Hypothalamus (tissue), 51 donors: Measurements from ENCODE around the gene TBC1D10A.

Source experiments
- DNase-seq, 51 donors: peaks; one replicate each; lab custom pipeline; 2025; lab: John Stamatoyannopoulos, UW

The TBC1D10A gene

DNA sequence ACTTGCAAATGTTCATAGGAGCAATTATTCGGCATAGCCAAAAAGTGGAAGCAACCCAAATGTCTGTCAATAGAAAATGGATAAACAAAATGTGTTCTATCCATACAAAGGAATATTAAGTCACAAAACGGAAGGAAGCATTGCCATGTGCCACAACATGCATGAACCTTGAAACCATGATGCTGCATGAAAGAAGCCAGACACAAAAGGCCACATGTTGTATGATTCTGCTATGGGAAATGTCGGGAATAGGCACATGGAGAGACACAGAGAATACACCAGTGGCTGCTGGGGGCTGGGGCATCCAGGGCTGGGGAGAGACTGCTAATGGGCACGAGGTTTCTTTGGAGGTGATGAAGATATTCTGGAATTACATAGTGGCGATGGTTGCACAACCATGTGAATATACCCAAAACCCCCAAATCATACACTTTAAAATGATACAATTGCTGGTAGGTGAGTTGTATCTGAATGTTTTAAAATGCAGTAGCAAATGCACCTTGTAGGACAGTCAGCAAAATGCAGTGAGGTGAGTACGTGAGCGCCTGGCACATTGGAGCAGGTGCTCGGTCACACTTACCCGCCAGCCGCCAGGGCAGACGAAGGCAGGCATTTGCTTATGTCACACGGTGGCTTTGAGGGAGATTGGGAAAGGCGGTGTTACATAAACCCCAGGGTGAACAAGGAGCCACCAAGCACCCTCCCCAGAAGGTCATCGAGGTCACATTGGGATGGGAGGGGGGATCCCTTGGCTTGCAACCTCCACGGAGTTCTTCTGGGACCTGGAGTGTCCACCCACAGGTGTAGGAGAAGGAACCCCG, 53.8 kb downstream of the TBC1D10A start:
- DNase-seq = no peak

DNA sequence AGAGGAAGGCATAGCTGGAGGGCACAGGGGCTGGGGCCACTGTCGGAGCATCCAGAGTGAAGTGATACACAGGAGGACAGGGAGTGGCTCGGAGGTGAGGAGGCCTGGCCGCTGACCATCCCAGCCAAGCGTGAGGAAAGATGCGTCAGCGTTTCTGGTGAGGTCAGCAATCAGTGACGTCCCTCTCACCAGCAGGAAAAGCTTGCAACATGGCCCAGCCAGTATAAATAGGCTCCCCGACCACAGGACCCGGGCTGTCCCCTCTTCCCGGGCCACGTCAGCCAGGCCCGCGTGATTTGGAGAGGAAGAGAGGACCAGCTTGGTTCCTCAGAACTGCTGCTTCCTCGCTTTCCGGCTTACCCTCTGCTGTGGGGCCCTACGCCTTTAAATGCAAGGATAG, 55.9 kb downstream of the TBC1D10A start:
- DNase-seq = peak in 38 of 51 donors; percentile 9 to 71 (median 39)

GRCh38 chr22:30268331-30268730, 58.4 kb downstream of the TBC1D10A start:
- DNase-seq = no peak

DNA sequence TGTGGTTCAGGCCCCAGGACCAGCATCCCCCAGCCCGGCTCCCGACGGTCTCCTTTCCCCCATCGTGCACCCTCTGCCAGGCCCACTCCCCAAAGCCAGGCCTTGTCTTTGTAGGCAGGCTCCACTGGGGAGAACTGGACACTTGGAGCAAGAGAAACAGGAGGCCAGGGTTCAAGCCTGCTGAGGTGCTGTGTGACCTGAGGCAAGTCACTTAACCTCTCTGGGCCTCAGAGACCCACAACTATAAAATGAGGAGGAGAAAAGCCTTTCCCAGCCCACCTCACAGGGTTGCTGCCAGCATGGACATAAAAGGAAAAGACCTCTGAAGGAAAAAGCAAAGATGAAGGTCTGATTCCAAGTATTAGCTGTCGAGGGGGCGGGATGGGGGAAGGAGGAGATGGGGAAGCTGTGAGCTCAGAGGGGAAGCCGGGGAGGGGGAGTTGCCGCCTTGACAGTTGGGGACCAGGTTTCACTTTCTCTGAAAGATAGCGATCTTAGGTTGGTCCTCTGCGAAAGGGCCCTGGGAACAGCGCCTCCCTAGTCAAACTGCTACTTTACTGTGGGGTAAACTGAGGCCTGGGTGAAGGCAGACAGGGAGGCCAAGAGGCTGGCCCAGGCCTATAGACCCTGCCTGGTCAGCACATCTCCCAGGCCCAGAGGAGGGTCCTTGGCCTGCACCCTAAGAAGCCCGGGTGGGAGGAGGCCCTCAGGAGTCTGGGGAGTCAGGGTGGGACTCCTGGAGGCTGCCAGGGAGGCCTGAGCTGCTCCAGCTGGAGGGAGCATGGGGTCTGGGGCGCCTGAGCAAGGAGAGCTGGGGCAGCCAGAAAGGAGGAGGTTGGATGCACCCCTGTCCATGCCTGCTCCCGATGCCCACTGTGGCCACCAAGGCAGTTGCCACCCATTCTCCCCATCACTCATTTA, 59.1 kb downstream of the TBC1D10A start:
- DNase-seq = peak in 2 of 51 donors; percentile 12 to 13

- DNase-seq = peak in 13 of 51 donors; percentile 9 to 49 (median 23)
These were observed 60.0 kb downstream of the TBC1D10A start, which contains the start of gene OSM for GRCh38 chr22:30266445-30267381. OSM (minus strand) TSS chr22:30266851; CDS start chr22:30266799, 52 bp downstream.

- DNase-seq = peak in 16 of 51 donors; percentile 8 to 41 (median 16)
These were observed 60.8 kb downstream of the TBC1D10A start for GRCh38 chr22:30265823-30266444.

DNA sequence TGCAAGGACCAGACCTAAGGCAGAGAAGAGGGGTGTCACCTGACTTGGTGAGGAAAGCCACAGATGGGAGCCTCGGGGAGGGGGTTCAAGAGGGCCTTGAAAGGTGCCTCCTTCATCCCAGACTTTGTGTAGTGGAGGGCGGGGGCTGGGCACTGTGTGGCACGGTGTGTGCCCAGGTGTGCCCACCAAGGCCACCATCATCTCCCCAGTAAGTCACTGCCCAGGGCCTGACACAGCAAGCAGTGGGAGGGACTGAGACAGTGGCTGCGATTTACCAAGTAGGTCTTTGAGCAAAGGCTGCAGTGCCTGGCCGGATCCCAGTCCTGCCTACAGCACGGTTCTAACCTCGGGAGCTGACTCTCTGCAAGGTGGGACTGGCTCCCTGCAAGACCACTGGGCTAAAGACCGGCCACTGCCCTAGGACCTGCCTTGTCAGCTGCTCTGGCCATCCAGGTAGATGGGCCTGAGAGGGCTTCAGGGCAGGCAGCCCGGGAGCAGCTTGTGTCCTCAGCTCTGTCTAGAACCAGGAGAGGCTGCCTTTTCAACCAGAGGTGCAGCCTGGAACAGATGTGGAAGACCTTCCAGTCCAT, 61.5 kb downstream of the TBC1D10A start:
- DNase-seq = no peak

GRCh38 chr22:30263883-30264282, 62.9 kb downstream of the TBC1D10A start:
- no peak for DNase-seq

DNA sequence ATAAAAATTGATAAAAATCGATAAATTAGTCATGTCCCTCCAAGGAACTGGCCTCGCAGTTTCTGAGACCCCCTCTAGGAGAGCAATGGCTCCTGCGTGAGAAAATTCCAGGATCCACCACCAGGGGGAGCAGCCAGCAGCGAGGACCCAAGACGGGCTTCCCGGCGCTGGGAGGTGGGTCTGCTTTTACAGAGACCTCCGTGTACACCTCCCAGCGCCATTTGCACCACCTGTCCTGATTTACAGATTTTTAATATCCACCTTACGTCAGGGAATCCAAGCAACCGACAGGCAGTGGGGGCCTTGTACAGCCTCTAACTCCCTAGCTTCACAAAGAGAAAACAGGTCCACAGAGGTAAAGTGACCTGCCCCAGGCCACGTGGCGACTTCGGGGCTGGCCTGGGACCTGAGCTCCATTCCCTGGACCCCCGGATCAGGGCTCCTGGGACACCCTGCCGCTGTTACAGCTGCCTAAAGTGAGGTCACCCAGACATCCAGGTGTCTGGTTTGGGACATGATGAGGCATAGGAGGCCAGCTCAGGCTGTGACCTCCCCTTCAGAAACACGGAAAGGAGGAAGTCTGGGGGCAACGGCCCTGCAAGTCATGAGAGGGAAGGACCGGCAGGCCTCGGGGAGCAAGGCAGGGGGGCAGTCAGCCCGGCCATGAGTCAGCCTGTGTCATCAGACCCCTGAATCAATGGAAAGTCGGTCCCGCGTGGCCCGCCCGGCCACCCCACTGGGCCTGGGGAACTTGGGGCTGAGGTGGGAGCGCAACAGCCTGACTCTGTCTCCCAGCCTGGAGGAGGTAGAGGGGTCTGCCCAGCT, 63.6 kb downstream of the TBC1D10A start:
- peak in 44 of 51 donors; percentile 12 to 78 (median 47) for DNase-seq

- DNase-seq = no peak
These were observed 64.6 kb downstream of the TBC1D10A start for GRCh38 chr22:30262112-30262511.

DNA sequence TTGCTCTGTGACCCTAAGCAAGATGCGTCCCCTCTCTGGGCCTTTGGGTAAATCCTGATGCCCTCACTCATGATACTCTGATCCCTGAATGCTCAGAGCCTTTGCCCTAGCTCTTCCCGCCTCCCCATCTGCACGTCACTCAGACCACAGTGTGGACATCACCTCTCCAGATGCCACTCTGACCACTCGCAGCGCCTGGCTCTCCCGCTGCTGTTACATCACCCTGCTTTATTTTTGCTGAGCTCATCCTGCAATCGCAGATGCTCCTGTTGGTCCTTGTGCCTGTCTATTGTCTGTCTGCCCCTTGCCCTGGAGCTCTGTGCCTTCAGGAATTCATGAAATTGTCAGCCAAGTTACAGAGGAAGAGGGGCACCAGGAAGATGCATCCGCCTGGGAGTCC, 65.6 kb downstream of the TBC1D10A start:
- no peak for DNase-seq

DNA sequence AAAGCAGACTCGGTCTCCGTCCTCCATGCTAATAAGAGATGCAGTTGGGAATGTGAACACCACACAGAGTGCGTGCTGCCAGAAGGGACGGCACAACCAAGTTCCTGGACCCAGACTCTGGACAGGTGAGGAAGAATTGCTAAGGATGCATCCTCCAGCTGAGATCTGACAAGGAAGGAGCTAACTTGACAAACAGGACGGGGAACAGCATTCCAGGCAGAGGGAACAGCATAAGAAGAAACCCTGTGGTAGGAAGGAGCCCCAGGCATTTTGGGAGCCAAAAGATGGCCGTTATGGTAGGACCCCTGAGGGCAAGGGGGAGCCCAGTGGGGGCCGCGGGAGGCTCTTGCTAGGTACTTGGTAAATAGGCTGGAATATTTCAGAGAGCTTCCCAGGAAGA, 66.1 kb downstream of the TBC1D10A start:
- no peak for DNase-seq

DNA sequence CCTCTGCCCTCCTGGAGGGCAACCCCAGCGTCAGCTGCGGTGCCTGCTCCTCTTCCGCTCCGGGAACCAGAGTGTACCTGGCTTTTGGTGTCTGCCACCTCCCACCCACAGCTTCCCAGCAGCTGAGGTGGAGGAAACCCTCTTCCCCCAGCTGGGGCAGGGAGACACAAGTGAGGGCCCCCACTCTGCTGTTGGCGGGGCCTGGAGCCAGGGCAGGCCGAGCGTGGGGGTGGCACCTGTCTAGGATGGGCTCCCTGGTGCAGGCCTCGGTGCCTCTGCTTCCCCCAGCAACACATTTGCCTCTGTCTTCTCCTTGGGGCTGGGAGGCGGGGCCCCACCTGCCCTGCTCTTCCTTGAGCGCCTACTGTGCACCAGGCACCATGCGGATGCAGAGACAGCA, 66.5 kb downstream of the TBC1D10A start:
- no peak for DNase-seq

DNA sequence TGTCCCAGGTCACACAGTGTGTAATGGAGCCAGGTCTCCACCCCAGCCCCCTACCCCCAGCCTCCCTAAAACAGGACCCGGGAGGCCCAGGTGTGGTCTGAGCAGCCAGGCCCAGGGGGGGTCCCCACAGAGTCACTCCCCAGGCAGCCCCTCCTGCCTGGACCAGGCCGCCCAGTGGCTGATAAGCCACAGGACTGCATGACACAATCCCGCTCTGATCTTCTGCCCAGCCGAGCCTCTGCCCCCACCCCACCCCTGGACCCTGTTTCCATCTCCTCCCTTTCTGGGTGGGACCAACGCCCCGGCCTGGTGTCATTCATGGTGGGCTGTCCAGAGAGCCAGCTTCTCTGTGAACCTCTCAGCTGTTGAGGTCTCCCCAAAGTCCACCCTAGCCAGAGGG, 72.4 kb downstream of the TBC1D10A start:
- no peak for DNase-seq

DNA sequence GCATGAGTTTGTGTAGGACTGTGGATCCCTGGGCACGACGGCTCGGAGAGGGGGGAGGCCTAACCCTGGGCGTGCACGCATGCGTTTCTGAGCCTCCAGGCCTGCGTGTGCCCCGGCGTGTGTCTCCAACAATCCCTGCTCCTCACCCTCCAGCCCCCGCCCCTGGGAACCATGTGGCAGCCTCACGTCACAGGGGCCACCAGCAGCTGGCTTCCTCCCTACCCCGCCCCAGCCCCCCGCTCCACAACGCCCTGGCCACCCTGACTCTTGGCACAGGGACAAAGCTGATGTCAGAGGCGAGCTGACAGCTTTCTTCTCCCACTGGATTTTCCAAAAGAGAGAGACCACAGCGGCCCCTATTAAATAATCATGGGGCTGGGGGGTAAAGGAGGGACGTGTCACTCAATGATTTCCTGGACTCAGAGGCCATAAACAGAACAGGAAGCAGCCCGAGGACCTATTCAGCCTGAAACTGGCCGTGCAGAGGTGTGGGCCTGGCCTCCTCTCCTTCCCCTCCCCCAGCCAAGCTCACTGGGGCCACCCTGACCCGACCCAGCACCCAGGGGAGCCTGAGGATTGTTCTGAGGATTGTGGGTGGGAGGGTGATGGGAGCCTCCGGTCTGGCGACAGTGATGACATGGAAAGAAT, 73.4 kb downstream of the TBC1D10A start:
- peak in 42 of 51 donors; percentile 13 to 85 (median 45) for DNase-seq

- DNase-seq = no peak
These were observed 74.1 kb downstream of the TBC1D10A start for GRCh38 chr22:30252411-30253204.

GRCh38 chr22:30251711-30252110, 75.0 kb downstream of the TBC1D10A start:
- DNase-seq = no peak
